ENCODE results near the gene CEP120.

The CEP120 gene

DNA sequence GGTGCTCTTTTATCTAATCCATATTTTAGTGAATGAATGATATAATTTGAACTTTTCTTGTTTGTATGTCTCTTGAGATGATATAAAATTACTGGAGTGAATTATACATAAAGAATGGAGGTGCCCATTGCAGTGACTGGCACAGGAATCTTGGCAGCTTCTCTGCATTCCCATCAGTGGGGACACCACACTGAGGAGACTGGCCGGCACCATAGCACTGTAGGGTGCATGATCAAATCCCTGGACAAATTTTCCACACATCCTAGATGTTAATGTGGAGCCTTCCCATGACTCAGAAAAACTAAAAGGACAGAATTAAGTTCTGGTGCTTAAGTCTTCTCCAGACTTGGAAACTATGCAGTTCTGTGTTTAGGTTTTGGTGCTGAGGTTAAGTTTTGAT lies 124.1 kb downstream of the CEP120 start:
- DNase-seq (ENCODE audit: low spot score), result no peak

DNA sequence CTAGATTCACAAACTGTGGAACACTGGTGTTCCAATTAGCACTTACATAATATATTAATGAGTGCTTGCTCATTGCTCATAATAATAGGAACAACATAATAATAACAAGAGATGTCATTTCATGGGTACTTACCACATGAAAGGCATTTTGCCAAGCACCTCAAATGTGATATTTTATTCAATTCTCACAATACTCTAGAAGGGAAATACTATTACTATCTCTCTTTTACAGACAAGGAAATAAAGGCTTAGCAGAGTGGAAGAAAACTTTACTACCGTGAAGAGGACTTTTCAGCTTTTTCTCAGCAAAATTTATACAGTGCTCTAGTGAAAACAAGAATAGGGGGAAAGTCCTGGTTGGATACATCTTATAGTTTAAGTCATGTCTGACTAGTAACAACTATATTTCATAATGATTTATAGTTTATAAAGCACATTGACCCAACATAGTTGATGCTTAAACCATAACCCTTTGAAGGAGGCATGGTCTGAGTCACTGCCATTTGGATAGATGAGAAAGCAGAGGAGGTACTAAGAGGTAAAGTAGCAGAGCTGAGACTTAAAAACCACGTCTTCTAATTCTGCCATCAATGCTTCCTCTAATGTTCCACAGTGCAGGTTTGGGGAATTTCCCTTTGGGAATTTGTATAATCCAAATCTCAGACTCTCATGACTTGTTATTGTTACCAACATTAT lies 124.7 kb downstream of the CEP120 start:
- no peak for DNase-seq (ENCODE audit: low spot score)

DNA sequence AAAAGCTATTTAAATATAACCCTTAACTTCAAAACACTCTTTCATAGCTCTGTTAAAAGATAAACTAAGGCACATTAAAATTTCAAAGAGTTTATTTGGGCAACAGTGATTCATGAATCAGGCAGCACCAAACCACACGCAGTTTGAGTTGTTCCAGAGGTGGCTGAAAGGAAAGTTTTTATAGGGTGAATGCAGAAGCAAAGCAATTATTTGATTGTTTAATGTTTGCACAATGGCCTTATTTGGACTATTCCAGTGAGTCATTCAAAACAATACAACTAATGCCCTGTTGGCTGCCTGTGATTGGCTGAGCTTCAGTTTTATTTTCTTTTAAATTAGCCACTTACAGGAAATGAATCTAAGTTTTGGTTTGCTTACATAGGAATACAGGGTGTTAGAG lies 125.3 kb downstream of the CEP120 start:
- no peak for DNase-seq (ENCODE audit: low spot score)

DNA sequence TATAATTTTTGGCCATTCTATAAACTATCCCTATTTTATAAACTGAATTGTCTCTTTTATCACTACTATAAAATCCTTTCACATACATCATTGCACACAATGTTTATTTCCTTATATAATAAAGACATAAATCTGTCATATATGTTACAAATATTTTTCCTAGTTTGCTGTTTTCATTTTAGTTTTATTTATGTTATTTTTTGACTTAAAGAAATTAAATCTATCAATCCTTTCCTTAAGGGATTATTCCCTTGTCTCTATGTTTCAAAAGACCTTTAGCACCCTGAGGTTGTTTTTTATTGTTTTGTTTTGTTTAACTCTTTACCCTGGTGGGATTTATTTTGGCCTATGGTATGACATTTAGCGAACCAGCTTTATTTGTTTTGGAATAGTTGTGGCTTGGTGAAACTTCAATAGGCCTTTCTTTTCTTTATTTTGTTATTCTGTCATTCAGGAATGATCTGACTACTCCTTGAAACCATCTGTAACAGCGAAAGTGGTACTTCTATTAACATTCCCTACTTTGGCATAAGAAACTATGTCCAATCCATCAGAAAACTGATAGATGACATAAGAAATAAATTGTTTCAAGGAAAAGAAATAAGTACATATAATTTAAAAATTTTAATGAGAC lies 125.9 kb downstream of the CEP120 start:
- DNase-seq (ENCODE audit: low spot score), result no peak
